ENCODE measurements around the gene EPAS1.

DNA sequence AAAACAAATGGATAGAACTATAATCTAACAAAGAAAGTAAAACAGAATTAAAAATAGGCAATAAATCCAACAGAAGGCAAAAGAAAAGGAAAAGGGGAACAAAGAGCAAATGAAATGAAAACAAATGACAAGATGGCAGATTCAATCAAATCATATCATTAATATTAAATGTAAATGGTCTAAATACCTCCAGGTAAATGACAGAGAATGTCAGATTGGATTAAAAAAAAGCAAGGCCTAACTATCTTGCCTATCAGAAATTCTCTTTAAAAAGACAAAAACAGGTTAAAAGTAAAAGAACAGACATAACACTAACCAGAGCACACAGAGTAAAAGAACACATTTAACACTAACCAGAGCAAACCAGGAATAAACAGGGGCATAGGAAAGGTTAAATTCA is 119.1 kb downstream of the EPAS1 start:
- no peak for TF ChIP-seq EP300 (IDR thresholded peaks at IDR 0.05)
- no peak for TF ChIP-seq CTCF (IDR thresholded peaks at IDR 0.05)
- TF ChIP-seq CBX8 (IDR thresholded peaks at IDR 0.05), result no peak
- TF ChIP-seq POLR2A (IDR thresholded peaks at IDR 0.05; ENCODE audit: low read length), result no peak
- no peak for TF ChIP-seq RAD21 (conservative IDR thresholded peaks at IDR 0.05 in 1 of 2, IDR thresholded peaks at IDR 0.05 in 1 of 2)
- TF ChIP-seq TP53 (CRISPR knock-in tag; IDR thresholded peaks at IDR 0.05), result no peak
- TF ChIP-seq, protein P1, sequence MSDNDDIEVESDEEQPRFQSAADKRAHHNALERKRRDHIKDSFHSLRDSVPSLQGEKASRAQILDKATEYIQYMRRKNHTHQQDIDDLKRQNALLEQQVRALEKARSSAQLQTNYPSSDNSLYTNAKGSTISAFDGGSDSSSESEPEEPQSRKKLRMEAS (IDR thresholded peaks at IDR 0.05), result no peak
- no peak for TF ChIP-seq HMGXB4 (CRISPR knock-in tag; IDR thresholded peaks at IDR 0.05; ENCODE audit: borderline replicate concordance)
- no peak for TF ChIP-seq ZFP36 (IDR thresholded peaks at IDR 0.05; ENCODE audit: borderline replicate concordance, partially characterized antibody)
